Middle frontal gyrus (tissue), 1 donor: Measurements from ENCODE around the gene SLC24A5.

Experiments
- DNase-seq: peaks from one replicate; pipeline ENCODE4 v3.0.0-alpha.2; 2015; ENCODE audit warnings: low spot score; ENCODE audit errors: extremely low spot score

Gene SLC24A5

GRCh38 chr15:48109856-48110531 is 10.8 kb upstream of the SLC24A5 start:
- DNase-seq = no peak

GRCh38 chr15:48112242-48112641 is 8.5 kb upstream of the SLC24A5 start:
- DNase-seq = no peak

GRCh38 chr15:48119277-48119676 is 1.5 kb upstream of the SLC24A5 start:
- no peak for DNase-seq

GRCh38 chr15:48121849-48122248 is 1.1 kb downstream of the SLC24A5 start:
- no peak for DNase-seq

GRCh38 chr15:48126667-48127355 is 6.0 kb downstream of the SLC24A5 start:
- no peak for DNase-seq

GRCh38 chr15:48131324-48131723 is 10.5 kb downstream of the SLC24A5 start:
- no peak for DNase-seq

- DNase-seq = no peak
Observed at GRCh38 chr15:48132874-48133273, 12.1 kb downstream of the SLC24A5 start.

- no peak for DNase-seq
Observed at GRCh38 chr15:48143856-48144255, 23.1 kb downstream of the SLC24A5 start.

GRCh38 chr15:48144889-48145288 is 24.1 kb downstream of the SLC24A5 start:
- DNase-seq = no peak

GRCh38 chr15:48145923-48146322 is 25.1 kb downstream of the SLC24A5 start:
- no peak for DNase-seq

- DNase-seq = no peak
Observed at GRCh38 chr15:48147358-48147757, 26.6 kb downstream of the SLC24A5 start.

- DNase-seq = no peak
Observed at GRCh38 chr15:48149858-48150257, 29.1 kb downstream of the SLC24A5 start.

GRCh38 chr15:48153526-48153925 is 32.7 kb downstream of the SLC24A5 start:
- no peak for DNase-seq

- DNase-seq = no peak
Observed at GRCh38 chr15:48168616-48169015, 47.8 kb downstream of the SLC24A5 start.

GRCh38 chr15:48170981-48171380 is 50.2 kb downstream of the SLC24A5 start:
- DNase-seq = no peak

- no peak for DNase-seq
Observed at GRCh38 chr15:48175126-48175525, 54.3 kb downstream of the SLC24A5 start.

- no peak for DNase-seq
Observed at GRCh38 chr15:48176112-48176511, 55.3 kb downstream of the SLC24A5 start.

GRCh38 chr15:48176957-48177356 is 56.2 kb downstream of the SLC24A5 start:
- DNase-seq = no peak

GRCh38 chr15:48177383-48177765 is 56.6 kb downstream of the SLC24A5 start:
- peak; percentile 20 for DNase-seq

GRCh38 chr15:48177766-48178647 is 57.2 kb downstream of the SLC24A5 start, which contains the start of gene MYEF2:
Gene MYEF2, minus strand, starts transcription at chr15:48178295. Its CDS starts 58 bp downstream, at chr15:48178237.
- peak; percentile 57 for DNase-seq

- DNase-seq = no peak
Observed at GRCh38 chr15:48178648-48178931, 57.8 kb downstream of the SLC24A5 start.

GRCh38 chr15:48182749-48183148 is 62.0 kb downstream of the SLC24A5 start:
- no peak for DNase-seq
